Measurements from ENCODE around the gene CADM1.

CADM1 gene

GRCh38 chr11:115234794-115235193, 269.4 kb downstream of the CADM1 start:
- Histone ChIP-seq H3K4me3 (no peak overlapping the region), H3K9me3 (ENCODE audit: low read depth, low read length) (no peaks in the 10 kb centered on the region), H3K9ac (ENCODE audit: insufficient read length) (no peak overlapping the region), H3K36me3 (ENCODE audit: insufficient read depth, low read length) (no peaks in the 10 kb centered on the region), H3K27ac (no peak overlapping the region)
- no peak for TF ChIP-seq POLR2AphosphoS5 (IDR thresholded peaks at IDR 0.05; ENCODE audit: borderline replicate concordance, low read depth, low read length)
- TF ChIP-seq EZH2 (IDR thresholded peaks at IDR 0.05), result no peak
- TF ChIP-seq FOXP2 (optimal IDR thresholded peaks at IDR 0.05; ENCODE audit: control extremely low read depth, extremely low read length, insufficient read depth), result no peak
- DNase-seq (ENCODE audit: low read depth, low spot score), result no peak

GRCh38 chr11:115226556-115226955, 277.7 kb downstream of the CADM1 start:
- H3K9ac ChIP-seq (ENCODE audit: insufficient read length), result no peak overlapping the region
- H3K27ac ChIP-seq, result no peak overlapping the region
- TF ChIP-seq FOXP2 (optimal IDR thresholded peaks at IDR 0.05; ENCODE audit: control extremely low read depth, extremely low read length, insufficient read depth), result no peak
- no peaks in the 10 kb centered on the region for H3K36me3 ChIP-seq (ENCODE audit: insufficient read depth, low read length)
- no peaks in the 10 kb centered on the region for H3K9me3 ChIP-seq (ENCODE audit: low read depth, low read length)
- no peak for DNase-seq (ENCODE audit: low read depth, low spot score)
- no peak overlapping the region for H3K4me3 ChIP-seq

GRCh38 chr11:115224551-115224950, 279.7 kb downstream of the CADM1 start:
- Histone ChIP-seq H3K27ac (no peak overlapping the region), H3K9ac (ENCODE audit: insufficient read length) (no peak overlapping the region)
- TF ChIP-seq FOXP2 (optimal IDR thresholded peaks at IDR 0.05; ENCODE audit: control extremely low read depth, extremely low read length, insufficient read depth), result no peak
- no peak for TF ChIP-seq EZH2 (IDR thresholded peaks at IDR 0.05)
- TF ChIP-seq POLR2AphosphoS5 (IDR thresholded peaks at IDR 0.05; ENCODE audit: borderline replicate concordance, low read depth, low read length), result no peak

GRCh38 chr11:115222863-115223530, 281.2 kb downstream of the CADM1 start:
- TF ChIP-seq EZH2 (IDR thresholded peaks at IDR 0.05), result no peak
- TF ChIP-seq POLR2AphosphoS5 (IDR thresholded peaks at IDR 0.05; ENCODE audit: borderline replicate concordance, low read depth, low read length), result no peak
- no peak for TF ChIP-seq FOXP2 (optimal IDR thresholded peaks at IDR 0.05; ENCODE audit: control extremely low read depth, extremely low read length, insufficient read depth)
- Histone ChIP-seq H3K36me3 (ENCODE audit: insufficient read depth, low read length) (no peaks in the 10 kb centered on the region), H3K9me3 (ENCODE audit: low read depth, low read length) (no peaks in the 10 kb centered on the region), H3K4me3 (no peak overlapping the region), H3K9ac (ENCODE audit: insufficient read length) (no peak overlapping the region), H3K27ac (no peak overlapping the region)
- DNase-seq (ENCODE audit: low read depth, low spot score), result no peak

More at GRCh38 chr11:115224551-115224950, 279.7 kb downstream of the CADM1 start:
- Histone ChIP-seq H3K9me3 (ENCODE audit: low read depth, low read length) (no peaks in the 10 kb centered on the region), H3K36me3 (ENCODE audit: insufficient read depth, low read length) (no peaks in the 10 kb centered on the region), H3K4me3 (no peak overlapping the region)
- DNase-seq (ENCODE audit: low read depth, low spot score), result no peak

- H3K4me3 ChIP-seq, result no peak overlapping the region
- no peaks in the 10 kb centered on the region for H3K9me3 ChIP-seq (ENCODE audit: low read depth, low read length)
- no peak for DNase-seq (ENCODE audit: low read depth, low spot score)
- TF ChIP-seq EZH2 (IDR thresholded peaks at IDR 0.05) (no peak), FOXP2 (optimal IDR thresholded peaks at IDR 0.05; ENCODE audit: control extremely low read depth, extremely low read length, insufficient read depth) (no peak), POLR2AphosphoS5 (IDR thresholded peaks at IDR 0.05; ENCODE audit: borderline replicate concordance, low read depth, low read length) (no peak)
- no peak overlapping the region for H3K9ac ChIP-seq (ENCODE audit: insufficient read length)
- H3K27ac ChIP-seq, result no peak overlapping the region
- H3K36me3 ChIP-seq (ENCODE audit: insufficient read depth, low read length), result no peaks in the 10 kb centered on the region
These were observed 281.9 kb downstream of the CADM1 start for GRCh38 chr11:115222218-115222862.

GRCh38 chr11:115221461-115222069, 282.6 kb downstream of the CADM1 start:
- H3K4me3 ChIP-seq, result no peak overlapping the region
- H3K36me3 ChIP-seq (ENCODE audit: insufficient read depth, low read length), result no peaks in the 10 kb centered on the region
- H3K9ac ChIP-seq (ENCODE audit: insufficient read length), result no peak overlapping the region
- TF ChIP-seq EZH2 (IDR thresholded peaks at IDR 0.05) (no peak), FOXP2 (optimal IDR thresholded peaks at IDR 0.05; ENCODE audit: control extremely low read depth, extremely low read length, insufficient read depth) (no peak), POLR2AphosphoS5 (IDR thresholded peaks at IDR 0.05; ENCODE audit: borderline replicate concordance, low read depth, low read length) (no peak)
- H3K9me3 ChIP-seq (ENCODE audit: low read depth, low read length), result no peaks in the 10 kb centered on the region
- no peak for DNase-seq (ENCODE audit: low read depth, low spot score)
- H3K27ac ChIP-seq, result no peak overlapping the region

GRCh38 chr11:115220911-115221310, 283.3 kb downstream of the CADM1 start:
- DNase-seq (ENCODE audit: low read depth, low spot score), result no peak
- Histone ChIP-seq H3K27ac (no peak overlapping the region), H3K9ac (ENCODE audit: insufficient read length) (no peak overlapping the region), H3K36me3 (ENCODE audit: insufficient read depth, low read length) (no peaks in the 10 kb centered on the region), H3K9me3 (ENCODE audit: low read depth, low read length) (no peaks in the 10 kb centered on the region), H3K4me3 (no peak overlapping the region)
- no peak for TF ChIP-seq FOXP2 (optimal IDR thresholded peaks at IDR 0.05; ENCODE audit: control extremely low read depth, extremely low read length, insufficient read depth)
- TF ChIP-seq EZH2 (IDR thresholded peaks at IDR 0.05), result no peak
- no peak for TF ChIP-seq POLR2AphosphoS5 (IDR thresholded peaks at IDR 0.05; ENCODE audit: borderline replicate concordance, low read depth, low read length)

- Histone ChIP-seq H3K4me3 (no peak overlapping the region), H3K36me3 (ENCODE audit: insufficient read depth, low read length) (no peaks in the 10 kb centered on the region), H3K27ac (no peak overlapping the region), H3K9me3 (ENCODE audit: low read depth, low read length) (no peaks in the 10 kb centered on the region), H3K9ac (ENCODE audit: insufficient read length) (no peak overlapping the region)
- no peak for DNase-seq (ENCODE audit: low read depth, low spot score)
- TF ChIP-seq FOXP2 (optimal IDR thresholded peaks at IDR 0.05; ENCODE audit: control extremely low read depth, extremely low read length, insufficient read depth) (no peak), POLR2AphosphoS5 (IDR thresholded peaks at IDR 0.05; ENCODE audit: borderline replicate concordance, low read depth, low read length) (no peak), EZH2 (IDR thresholded peaks at IDR 0.05) (no peak)
These were observed 283.8 kb downstream of the CADM1 start for GRCh38 chr11:115220423-115220822.

Measured in SK-N-MC (cell line).